Measurements from ENCODE around the gene GABRD.
A peak's percentile ranks its signal among the peaks of the same experiment; 100 is the strongest.
"Not testable (repeated sequence)": the region's sequence is repeated elsewhere in the genome, so short reads cannot be mapped to it uniquely, and the experiment has no call there.

GABRD gene

GRCh38 chr1:2019172-2019543 is at the start of gene GABRD:
Gene GABRD, plus strand, starts transcription at chr1:2019345. Its CDS starts 79 bp downstream, at chr1:2019424.
- peak; percentile 19 for DNase-seq

- no peak for DNase-seq
Observed at GRCh38 chr1:1969505-1969900, 49.6 kb upstream of the GABRD start.

GRCh38 chr1:1969953-1970716 is 49.0 kb upstream of the GABRD start:
- no peak for DNase-seq

GRCh38 chr1:1971017-1971416 is 48.1 kb upstream of the GABRD start:
- DNase-seq = no peak

GRCh38 chr1:1971688-1972087 is 47.5 kb upstream of the GABRD start:
- DNase-seq = no peak

GRCh38 chr1:1972976-1973715 is 46.0 kb upstream of the GABRD start:
- DNase-seq = no peak

GRCh38 chr1:1973716-1974642 is 45.2 kb upstream of the GABRD start:
- DNase-seq = no peak

- no peak for DNase-seq
Observed at GRCh38 chr1:1974834-1975233, 44.3 kb upstream of the GABRD start.

- no peak for DNase-seq
Observed at GRCh38 chr1:1975535-1975934, 43.6 kb upstream of the GABRD start.

- DNase-seq = no peak
Observed at GRCh38 chr1:1976031-1976430, 43.1 kb upstream of the GABRD start.

GRCh38 chr1:1978108-1978507 is 41.0 kb upstream of the GABRD start:
- DNase-seq = no peak

- DNase-seq = not testable (repeated sequence)
Observed at GRCh38 chr1:1978690-1979481, 40.3 kb upstream of the GABRD start.

- no peak for DNase-seq
Observed at GRCh38 chr1:1979482-1980165, 39.5 kb upstream of the GABRD start.

- DNase-seq = no peak
Observed at GRCh38 chr1:1980467-1981141, 38.5 kb upstream of the GABRD start.

GRCh38 chr1:1981142-1981500 is 38.0 kb upstream of the GABRD start:
- DNase-seq = no peak

- not testable (repeated sequence) for DNase-seq
Observed at GRCh38 chr1:1981631-1982327, 37.4 kb upstream of the GABRD start.

GRCh38 chr1:1982379-1983232 is 36.5 kb upstream of the GABRD start:
- DNase-seq = no peak

GRCh38 chr1:1984560-1985070 is 34.5 kb upstream of the GABRD start:
- no peak for DNase-seq

- no peak for DNase-seq
Observed at GRCh38 chr1:1985375-1986050, 33.6 kb upstream of the GABRD start.
